Smooth muscle cell of the brain vasculature (primary cell): ENCODE measurements around the gene ERP27.

ENCODE experiments used
- DNase-seq: peaks from one replicate; pipeline ENCODE4 v3.0.0-alpha.2; 2012; ENCODE audit warnings: low read depth, low spot score

ERP27 gene

GRCh38 chr12:14903386-14904098 lies 34.8 kb downstream of the ERP27 start:
- DNase-seq, result no peak

GRCh38 chr12:14902465-14902864 lies 35.9 kb downstream of the ERP27 start:
- no peak for DNase-seq

DNA sequence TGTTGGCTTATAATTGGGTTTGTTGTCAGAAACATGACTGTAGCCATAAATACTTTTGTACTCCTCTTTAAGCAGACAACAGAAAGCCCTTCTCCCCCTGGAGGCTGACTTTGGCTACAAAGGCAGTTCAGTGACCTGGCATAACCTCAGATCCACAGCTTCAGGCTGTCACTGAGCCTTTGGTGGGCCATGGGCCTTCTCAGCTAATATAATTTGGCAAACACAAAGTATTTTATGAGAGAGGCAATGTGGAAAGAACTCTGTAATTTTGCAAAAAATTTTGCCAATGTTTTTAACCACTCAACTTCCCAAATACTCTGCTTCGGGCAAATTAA lies 37.1 kb downstream of the ERP27 start:
- DNase-seq, result no peak

DNA sequence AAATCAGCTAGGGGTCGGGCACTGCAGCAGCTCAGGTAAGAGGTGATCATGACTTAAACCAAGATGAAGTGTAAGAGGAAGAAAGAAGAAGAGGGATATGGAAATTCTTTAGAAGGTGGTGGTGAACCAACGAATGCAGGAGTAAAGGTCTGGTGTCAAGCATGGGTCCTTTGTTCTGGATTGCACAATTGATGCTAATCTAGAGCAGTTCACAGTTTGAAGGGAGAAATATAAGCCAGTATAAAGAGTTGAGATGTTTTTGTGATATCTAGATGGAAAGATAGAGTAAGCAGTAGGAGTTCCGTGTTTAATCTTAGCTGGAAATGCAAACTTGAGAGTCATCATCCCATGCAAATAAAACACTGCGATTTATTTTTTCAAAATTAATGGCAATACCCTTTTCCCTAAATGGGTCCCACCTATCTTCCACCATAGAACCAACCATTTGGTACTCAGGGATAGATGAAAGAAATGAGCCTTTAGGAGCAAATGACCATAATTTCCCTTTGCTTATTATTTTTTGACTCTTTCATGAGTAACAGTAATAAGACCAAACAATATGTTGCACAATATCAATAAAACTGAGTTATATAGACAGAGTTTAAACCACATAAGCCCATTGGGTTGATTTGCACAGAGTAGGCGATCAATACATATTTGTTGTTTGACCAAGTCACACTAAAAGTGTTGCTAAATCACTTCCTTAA lies 37.7 kb downstream of the ERP27 start:
- no peak for DNase-seq

DNA sequence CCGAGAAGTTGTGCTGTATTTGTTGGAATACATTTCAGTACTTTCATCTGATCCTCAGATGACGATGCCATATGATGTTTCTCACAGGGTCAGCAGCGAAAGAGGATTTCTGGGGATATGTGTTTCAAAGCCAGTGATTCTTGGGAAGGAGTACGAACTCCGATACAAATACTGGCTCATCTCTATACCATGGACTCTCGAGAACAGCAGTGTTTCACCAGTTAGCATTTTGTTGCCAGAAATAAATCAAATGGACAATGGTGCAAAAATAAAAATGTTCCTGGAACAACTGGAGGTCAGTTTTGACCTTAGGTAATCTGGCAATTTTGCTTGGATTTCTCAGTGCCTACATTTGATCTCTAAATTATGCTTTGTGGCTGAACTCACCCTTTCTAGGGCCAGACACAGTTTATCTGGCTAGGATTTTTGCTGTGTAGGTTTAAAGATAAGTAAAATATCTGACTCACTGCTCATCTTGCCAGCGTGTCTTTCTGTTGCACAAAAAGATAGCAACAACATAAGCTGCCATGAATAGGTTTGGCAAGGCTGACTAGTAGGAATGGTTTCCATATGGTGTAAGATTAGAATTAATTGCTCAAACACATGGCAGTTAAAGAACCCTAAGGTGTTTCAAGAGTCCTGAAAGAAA lies 41.7 kb downstream of the ERP27 start:
- DNase-seq, result no peak

GRCh38 chr12:14893506-14894250 lies 44.7 kb downstream of the ERP27 start:
- no peak for DNase-seq

DNA sequence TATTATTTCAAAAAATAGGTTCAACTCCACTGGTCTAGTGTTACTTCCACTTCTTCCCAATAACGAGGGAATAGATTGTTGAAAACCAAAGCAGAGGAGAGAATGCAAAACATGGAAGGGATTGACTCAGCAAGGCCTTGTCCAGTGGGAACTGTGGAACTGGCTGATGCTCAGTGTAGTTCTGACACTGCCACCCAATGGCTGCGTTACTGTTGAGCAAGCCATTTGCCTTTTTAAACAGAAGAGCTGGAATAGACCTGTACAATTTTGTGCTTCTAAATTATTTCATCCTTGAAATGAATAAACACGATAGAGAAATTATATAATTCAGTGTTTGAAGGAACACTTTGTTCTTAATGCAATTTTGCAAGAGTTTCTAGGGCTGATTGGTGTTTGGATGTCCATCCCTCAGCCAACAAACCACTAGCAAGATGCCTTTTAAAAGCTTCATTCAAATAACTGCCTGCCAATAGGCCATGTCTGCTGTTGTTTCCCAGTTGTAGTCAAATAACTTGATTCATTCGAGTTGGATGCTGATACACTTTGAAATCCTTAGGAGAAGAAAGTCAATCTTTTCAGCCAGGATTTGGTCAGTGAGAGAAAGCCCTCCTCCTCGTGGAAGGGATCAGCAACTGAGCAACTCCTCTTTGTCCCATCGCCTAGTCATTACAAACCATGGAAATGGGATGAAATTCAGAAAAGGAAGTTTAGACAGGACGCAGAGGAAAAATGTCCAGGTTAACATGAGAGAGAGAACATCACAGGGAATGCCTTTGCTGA lies 45.4 kb downstream of the ERP27 start:
- DNase-seq, result no peak

DNA sequence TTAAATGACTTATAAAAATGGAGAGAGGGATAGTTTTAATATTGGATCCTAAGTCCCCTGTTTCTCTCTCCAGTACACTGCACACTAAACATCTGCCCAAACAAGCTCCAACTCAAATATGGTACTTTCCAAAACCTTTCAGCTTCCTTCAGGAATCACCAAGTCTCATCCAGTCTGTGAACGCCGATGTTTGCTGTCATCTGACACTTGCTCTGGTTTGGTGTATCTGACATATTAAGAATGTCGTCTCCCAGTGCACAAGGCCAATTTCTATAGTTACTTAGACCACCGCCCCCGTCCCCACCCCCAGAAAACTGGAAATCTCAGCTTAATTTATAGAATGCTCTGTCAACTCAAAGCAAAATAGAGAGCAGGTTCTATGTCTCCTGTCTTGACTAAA lies 47.6 kb downstream of the ERP27 start:
- DNase-seq, result no peak

GRCh38 chr12:14886271-14886670 lies 52.1 kb downstream of the ERP27 start:
- no peak for DNase-seq

- DNase-seq, result no peak
Observed at GRCh38 chr12:14885718-14886221, 52.6 kb downstream of the ERP27 start, which contains the start of gene MGP. MGP (minus strand) TSS chr12:14885854; CDS start chr12:14885791, 63 bp downstream.

DNA sequence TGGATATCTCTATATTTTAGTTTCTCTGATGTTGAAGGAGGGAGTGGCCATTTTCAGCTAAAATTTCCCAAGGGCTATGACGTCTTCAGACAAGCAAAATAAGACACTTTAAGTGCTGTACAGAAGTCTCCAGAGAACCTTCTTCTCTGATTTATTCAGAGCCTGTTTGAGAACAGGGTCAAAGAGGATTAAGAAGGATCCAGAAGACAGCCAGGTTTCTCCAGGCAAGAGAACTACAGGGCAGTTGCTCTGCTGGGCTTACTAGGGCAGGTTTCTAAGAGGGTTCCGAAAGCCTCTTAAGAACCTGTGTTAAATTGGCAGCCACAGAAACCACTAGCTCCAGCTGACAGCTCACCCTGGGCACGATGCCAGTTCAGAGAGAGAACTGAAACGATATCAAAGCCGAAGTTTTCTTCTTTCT lies 53.9 kb downstream of the ERP27 start:
- peak; percentile 71 for DNase-seq

- no peak for DNase-seq
Observed at GRCh38 chr12:14883686-14884085, 54.7 kb downstream of the ERP27 start.

GRCh38 chr12:14880890-14881453 lies 57.4 kb downstream of the ERP27 start:
- DNase-seq, result no peak

- DNase-seq, result no peak
Observed at GRCh38 chr12:14879222-14879933, 59.0 kb downstream of the ERP27 start.

GRCh38 chr12:14878488-14878887 lies 59.8 kb downstream of the ERP27 start:
- DNase-seq, result no peak

DNA sequence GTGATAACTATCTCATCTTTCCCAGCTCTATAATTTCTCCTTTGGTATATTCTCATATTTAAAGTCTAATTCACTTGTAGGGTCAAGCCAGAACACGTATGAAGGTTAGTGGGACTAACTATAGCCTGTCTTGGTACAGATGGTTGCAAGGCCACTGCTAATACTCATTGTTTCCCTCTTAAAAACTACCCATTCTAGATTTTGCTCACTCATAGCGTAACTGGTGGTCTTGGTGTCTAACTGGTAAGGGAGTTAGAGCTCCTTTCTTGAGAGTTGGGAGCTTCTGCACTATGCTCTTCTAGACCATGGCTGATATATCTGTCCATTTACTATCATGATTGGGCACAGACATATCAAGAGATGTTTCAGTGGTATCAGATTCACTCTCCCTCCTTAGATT lies 61.5 kb downstream of the ERP27 start:
- DNase-seq, result no peak

DNA sequence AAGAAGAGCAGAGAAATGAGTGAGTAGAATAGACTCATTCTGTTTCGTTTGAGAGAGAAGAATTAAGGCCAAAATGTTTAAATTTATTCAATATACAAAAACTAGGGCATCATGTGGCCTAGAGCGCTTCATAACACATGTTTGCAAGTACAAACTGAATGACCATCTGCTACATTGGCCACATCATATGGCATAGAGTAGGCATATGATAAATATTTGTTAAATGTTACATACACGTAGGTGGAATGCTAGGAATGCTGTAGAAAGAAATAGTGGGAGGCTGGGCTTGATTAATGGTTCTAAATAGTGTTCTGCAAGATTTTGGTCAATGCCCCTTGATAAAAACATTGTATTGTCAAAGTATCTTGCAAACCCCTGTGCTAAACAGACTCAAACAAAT lies 63.5 kb downstream of the ERP27 start:
- DNase-seq, result no peak

GRCh38 chr12:14873440-14874185 lies 64.7 kb downstream of the ERP27 start:
- DNase-seq, result no peak

DNA sequence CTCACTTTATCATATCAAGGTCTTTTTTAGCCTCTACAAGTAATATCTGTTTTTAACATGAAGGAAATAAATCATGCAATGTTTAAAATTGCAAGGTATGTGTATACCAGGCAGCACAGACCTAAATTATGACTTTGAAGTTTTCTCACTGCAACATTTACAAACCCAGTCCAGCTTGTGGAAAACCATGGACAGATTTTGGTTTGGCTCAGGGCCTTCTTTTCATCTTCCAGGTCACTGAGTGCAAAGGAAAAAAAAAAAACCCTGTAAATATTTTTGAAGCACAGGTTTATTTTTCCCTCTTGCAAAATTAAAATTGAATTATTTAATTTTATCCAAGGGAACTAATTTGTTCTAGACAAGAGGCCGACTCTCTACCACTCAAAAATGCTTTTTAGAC lies 66.5 kb downstream of the ERP27 start:
- no peak for DNase-seq
